Measurements from ENCODE around the gene TMEM236.

The TMEM236 gene

DNA sequence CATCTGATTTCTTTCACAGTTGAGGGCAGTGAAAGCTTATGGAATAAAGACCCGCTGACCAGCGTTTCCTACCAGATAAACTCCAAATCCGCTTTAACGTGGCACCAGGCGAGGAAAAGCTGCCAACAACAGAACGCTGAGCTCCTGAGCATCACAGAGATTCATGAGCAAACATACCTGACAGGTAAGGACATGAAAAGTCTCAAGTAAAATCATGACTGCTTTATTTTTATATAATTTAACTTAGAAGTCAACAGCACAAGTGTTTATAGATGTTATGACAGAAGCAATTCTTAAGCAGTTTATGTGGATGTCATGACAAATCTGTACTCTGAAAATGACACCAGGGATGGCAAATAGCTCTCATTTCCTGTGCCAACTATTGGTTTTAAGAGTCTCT is 81.7 kb downstream of the TMEM236 start:
- no peak for FAIRE-seq

- FAIRE-seq = no peak
Observed at GRCh38 chr10:17835688-17836087, 83.7 kb downstream of the TMEM236 start.

GRCh38 chr10:17836942-17837341 is 84.9 kb downstream of the TMEM236 start:
- FAIRE-seq = no peak

- FAIRE-seq = no peak
Observed at GRCh38 chr10:17838080-17838648, 86.2 kb downstream of the TMEM236 start.

GRCh38 chr10:17841050-17841449 is 89.0 kb downstream of the TMEM236 start:
- FAIRE-seq = no peak

- FAIRE-seq = no peak
Observed at GRCh38 chr10:17842641-17843040, 90.6 kb downstream of the TMEM236 start.

GRCh38 chr10:17847585-17848296 is 95.7 kb downstream of the TMEM236 start:
- peak; percentile 90 for FAIRE-seq

DNA sequence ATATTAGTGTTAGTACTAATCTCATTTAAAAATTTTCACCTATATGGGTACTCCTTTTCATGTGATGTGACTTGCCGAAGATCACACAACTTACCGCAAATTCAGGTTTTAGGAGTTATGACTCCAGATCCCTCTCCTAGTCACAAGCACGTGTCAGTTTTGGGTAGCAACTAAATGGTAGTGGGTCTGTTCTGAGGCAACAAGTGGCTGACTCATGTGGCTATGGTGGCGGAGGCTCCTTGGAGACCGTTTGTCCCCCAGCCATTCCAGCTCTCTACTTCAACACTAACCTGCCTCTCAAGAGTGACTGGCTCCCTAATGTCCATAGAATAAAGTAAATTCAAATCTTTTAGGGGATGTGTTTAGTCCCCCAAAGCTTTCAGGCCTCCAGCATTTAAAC is 96.6 kb downstream of the TMEM236 start:
- no peak for FAIRE-seq

All from TTC549 (cell line).